OCI-LY3 (cell line): ENCODE measurements around the gene SFPQ.

Experiments
- EZH2phosphoT487 ChIP-seq: fragments of 200-600 bp; shearing (Covaris generic); IDR thresholded peaks from 2 replicates; pipeline ENCODE4 v1.6.1; 2018; ENCODE audit warnings: antibody characterized with exemption, mixed run types, low read depth
- TF ChIP-seq, protein P1 (sequence below): fragments of 200-600, 300-600 bp; sonication (generic); IDR thresholded peaks from 2 replicates; pipeline ENCODE4 v1.5.1; 2014; ENCODE audit warnings: antibody characterized with exemption, low read length, low read depth

DNA sequence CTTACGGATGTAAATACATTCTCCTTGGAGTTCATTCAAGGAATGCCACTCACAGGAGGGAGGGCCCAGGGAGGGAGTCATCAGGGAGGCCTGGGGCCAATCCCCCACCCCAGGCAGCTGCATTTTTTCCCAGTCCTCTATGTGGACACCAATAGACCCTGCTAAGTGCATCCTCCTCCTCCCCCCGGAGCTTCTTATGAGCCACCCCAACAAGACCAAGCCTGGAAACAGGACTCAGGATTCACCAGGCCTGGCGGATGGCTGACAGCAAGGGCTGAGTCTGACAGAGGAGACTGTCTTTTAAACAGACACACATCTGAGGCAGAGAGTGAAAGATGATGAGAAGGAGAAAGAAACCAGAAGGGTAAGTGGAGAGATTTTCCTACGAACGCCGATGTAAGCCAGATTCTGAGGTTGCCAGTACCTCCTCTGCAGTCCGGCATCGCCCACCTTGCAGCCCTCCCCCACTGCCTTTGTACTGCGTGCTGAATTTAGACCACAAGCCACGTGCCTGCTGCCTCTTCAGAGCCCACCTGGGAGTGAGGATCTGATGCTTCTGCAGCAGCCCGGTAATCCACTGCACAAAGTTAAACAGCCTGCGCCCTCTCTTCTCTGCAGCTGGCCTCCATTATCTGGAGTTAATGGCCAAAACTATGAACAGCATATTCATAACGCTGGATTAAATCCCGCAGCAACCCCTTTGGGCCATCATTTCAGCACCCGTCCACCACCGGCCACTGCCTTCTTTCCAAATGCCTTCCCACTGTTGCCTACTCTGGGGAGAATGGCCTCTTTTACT, 17.6 kb upstream of the SFPQ start:
- TF ChIP-seq, protein P1, sequence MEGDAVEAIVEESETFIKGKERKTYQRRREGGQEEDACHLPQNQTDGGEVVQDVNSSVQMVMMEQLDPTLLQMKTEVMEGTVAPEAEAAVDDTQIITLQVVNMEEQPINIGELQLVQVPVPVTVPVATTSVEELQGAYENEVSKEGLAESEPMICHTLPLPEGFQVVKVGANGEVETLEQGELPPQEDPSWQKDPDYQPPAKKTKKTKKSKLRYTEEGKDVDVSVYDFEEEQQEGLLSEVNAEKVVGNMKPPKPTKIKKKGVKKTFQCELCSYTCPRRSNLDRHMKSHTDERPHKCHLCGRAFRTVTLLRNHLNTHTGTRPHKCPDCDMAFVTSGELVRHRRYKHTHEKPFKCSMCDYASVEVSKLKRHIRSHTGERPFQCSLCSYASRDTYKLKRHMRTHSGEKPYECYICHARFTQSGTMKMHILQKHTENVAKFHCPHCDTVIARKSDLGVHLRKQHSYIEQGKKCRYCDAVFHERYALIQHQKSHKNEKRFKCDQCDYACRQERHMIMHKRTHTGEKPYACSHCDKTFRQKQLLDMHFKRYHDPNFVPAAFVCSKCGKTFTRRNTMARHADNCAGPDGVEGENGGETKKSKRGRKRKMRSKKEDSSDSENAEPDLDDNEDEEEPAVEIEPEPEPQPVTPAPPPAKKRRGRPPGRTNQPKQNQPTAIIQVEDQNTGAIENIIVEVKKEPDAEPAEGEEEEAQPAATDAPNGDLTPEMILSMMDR = no peak
- no peak for TF ChIP-seq EZH2phosphoT487
